Adrenal gland (tissue), 5 donors: ENCODE data around the gene MLYCD.

Source experiments
- POLR2A ChIP-seq, 2 donors: fragments of 450-650 bp; IDR thresholded peaks; one replicate each; pipeline ENCODE4 v1.6.1; 2017; ENCODE audit warnings: antibody characterized with exemption in 2 of 2, mild to moderate bottlenecking in 2 of 2, moderate library complexity in 1 of 2
- TF ChIP-seq, protein P1 (sequence below), 6 experiments: fragments of 450-650 bp in 4 of 6; fragments of 200-600 bp in 2 of 6; sonication (generic) in 1 of 6; IDR thresholded peaks; 1 replicate in 5 of 6; 2 replicates in 1 of 6; pipeline versions ENCODE4 v1.5.1 to v1.8.0; 2016 to 2021; ENCODE audit warnings: antibody characterized with exemption in 6 of 6, mild to moderate bottlenecking in 2 of 6, moderate library complexity in 1 of 6
- donor health status: DM: no; HTN: no; CAD: no.

DNA sequence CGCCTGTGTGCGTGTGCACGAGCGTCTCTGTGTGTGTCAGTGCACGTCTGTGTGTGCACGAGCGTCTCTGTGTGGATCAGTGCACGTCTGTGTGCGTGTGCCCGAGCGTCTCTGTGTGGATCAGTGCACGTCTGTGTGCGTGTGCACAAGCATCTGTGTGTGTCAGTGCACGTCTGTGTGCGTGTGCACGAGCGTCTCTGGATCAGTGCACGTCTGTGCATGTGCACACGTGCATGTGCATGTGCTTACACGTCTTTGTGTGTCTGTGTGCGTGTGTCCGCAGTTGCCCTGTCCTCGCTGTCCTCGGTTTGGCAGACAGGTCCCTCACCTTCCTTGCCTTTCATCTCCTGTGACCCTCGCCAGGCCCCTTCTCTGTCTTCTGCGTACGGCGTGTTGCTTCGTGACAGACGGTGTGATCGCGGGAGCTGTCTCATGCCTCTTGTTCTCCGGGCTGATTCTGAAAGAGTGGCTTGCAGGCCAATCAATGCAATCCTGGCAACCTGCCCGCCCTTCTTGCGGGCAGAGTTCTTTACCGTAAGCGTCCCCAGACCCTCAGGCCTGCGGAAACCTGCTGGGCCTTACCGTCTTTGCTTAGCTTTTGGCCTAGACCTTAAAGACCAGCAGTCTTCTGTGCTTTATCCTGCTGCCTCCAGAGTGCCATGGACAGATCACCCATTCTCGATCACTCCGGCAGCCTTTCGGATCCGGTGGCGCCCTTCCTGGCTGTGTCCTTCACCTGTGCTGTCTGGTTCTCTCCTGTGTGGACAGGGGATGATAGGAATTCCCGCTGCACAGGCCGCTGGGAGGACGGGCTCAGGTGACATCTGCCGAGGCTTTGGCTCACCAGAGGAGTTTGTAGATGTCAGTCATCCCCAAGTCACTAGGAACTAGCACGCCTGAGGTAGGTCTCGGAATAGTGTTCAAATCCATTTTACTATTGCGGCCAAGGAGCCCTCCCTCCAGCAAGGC lies 18.5 kb downstream of the MLYCD start:
- TF ChIP-seq, protein P1, sequence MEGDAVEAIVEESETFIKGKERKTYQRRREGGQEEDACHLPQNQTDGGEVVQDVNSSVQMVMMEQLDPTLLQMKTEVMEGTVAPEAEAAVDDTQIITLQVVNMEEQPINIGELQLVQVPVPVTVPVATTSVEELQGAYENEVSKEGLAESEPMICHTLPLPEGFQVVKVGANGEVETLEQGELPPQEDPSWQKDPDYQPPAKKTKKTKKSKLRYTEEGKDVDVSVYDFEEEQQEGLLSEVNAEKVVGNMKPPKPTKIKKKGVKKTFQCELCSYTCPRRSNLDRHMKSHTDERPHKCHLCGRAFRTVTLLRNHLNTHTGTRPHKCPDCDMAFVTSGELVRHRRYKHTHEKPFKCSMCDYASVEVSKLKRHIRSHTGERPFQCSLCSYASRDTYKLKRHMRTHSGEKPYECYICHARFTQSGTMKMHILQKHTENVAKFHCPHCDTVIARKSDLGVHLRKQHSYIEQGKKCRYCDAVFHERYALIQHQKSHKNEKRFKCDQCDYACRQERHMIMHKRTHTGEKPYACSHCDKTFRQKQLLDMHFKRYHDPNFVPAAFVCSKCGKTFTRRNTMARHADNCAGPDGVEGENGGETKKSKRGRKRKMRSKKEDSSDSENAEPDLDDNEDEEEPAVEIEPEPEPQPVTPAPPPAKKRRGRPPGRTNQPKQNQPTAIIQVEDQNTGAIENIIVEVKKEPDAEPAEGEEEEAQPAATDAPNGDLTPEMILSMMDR (IDR thresholded peaks at IDR 0.05) = no peak
- no peak for TF ChIP-seq POLR2A (IDR thresholded peaks at IDR 0.05)
